Measurements from ENCODE around the gene COL11A2.

Gene COL11A2

DNA sequence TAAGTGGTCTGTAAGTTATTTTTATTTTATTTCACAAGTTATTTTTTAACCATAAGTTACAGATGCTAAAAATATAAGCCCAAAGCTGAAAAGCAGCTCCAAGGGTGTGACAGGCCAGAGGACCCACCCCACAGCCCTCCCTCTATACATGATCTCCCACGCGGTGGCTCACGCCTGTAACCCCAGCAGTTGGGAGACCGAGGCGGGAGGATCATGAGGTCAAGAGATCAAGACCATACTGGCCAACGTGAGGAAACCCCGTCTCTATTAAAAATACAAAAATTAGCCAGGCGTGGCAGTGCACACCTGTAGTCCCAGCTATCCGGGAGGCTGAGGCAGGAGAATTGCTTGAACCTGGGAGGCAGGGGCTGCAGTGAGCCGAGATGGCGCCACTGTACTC is 32.2 kb downstream of the COL11A2 start:
- Histone ChIP-seq H4K20me1 (ENCODE audit: low read depth, low read length) (no peaks in the 10 kb centered on the region), H3K9me2 (replicated peaks; ENCODE audit: insufficient read depth, low read length) (no peaks in the 10 kb centered on the region), H3K27me3 (ENCODE audit: low read length) (no peaks in the 10 kb centered on the region), H3K4me2 (ENCODE audit: low read depth, low read length, poor library complexity, severe bottlenecking) (no peak overlapping the region), H3K9ac (ENCODE audit: low read length) (no peak overlapping the region), H3K9me3 (ENCODE audit: insufficient read depth, low read length) (no peaks in the 10 kb centered on the region), H3K36me3 (ENCODE audit: low read length) (no peaks in the 10 kb centered on the region), H3K4me3 (ENCODE audit: insufficient read depth, low read length, poor library complexity, severe bottlenecking) (no peak overlapping the region), H2AFZ (ENCODE audit: low read depth, low read length, severe bottlenecking) (no peak overlapping the region), H3K79me2 (ENCODE audit: insufficient read depth, low read length) (no peaks in the 10 kb centered on the region), H3F3A (ENCODE audit: insufficient read depth) (no peaks in the 10 kb centered on the region), H3K27ac (ENCODE audit: low read depth, low read length) (no peak overlapping the region)
- TF ChIP-seq, protein P1, sequence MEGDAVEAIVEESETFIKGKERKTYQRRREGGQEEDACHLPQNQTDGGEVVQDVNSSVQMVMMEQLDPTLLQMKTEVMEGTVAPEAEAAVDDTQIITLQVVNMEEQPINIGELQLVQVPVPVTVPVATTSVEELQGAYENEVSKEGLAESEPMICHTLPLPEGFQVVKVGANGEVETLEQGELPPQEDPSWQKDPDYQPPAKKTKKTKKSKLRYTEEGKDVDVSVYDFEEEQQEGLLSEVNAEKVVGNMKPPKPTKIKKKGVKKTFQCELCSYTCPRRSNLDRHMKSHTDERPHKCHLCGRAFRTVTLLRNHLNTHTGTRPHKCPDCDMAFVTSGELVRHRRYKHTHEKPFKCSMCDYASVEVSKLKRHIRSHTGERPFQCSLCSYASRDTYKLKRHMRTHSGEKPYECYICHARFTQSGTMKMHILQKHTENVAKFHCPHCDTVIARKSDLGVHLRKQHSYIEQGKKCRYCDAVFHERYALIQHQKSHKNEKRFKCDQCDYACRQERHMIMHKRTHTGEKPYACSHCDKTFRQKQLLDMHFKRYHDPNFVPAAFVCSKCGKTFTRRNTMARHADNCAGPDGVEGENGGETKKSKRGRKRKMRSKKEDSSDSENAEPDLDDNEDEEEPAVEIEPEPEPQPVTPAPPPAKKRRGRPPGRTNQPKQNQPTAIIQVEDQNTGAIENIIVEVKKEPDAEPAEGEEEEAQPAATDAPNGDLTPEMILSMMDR (IDR thresholded peaks at IDR 0.05; ENCODE audit: insufficient read depth, low read length, poor library complexity, severe bottlenecking), result no peak
- no peak for TF ChIP-seq EZH2phosphoT487 (conservative IDR thresholded peaks at IDR 0.05; ENCODE audit: low read length)

DNA sequence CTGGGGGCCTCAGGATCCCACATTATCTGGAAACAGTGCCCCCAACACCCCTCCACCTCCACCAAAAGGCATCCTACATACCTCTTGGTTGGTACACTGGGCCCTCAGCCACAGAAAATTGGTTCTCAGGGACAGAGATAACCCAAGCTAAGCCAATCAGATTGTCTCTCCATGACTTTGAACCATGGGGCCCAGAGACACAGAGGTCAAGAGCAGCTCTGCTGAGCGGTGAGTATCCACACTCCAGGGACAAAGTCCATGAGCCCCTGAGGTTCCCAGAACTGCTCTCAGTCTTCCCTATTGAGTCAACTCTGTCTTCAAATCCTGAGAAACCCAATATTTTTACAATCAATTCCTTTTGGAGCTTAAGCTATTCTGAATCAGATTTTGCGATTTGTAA is 35.3 kb downstream of the COL11A2 start:
- Histone ChIP-seq H3F3A (ENCODE audit: insufficient read depth) (no peaks in the 10 kb centered on the region), H3K4me3 (ENCODE audit: insufficient read depth, low read length, poor library complexity, severe bottlenecking) (no peak overlapping the region), H3K9me3 (ENCODE audit: insufficient read depth, low read length) (no peaks in the 10 kb centered on the region), H4K20me1 (ENCODE audit: low read depth, low read length) (no peaks in the 10 kb centered on the region), H3K4me2 (ENCODE audit: low read depth, low read length, poor library complexity, severe bottlenecking) (no peak overlapping the region), H3K36me3 (ENCODE audit: low read length) (no peaks in the 10 kb centered on the region), H3K9ac (ENCODE audit: low read length) (no peak overlapping the region), H2AFZ (ENCODE audit: low read depth, low read length, severe bottlenecking) (no peak overlapping the region), H3K9me2 (replicated peaks; ENCODE audit: insufficient read depth, low read length) (no peaks in the 10 kb centered on the region), H3K79me2 (ENCODE audit: insufficient read depth, low read length) (no peaks in the 10 kb centered on the region), H3K27ac (ENCODE audit: low read depth, low read length) (no peak overlapping the region), H3K27me3 (ENCODE audit: low read length) (no peaks in the 10 kb centered on the region)
- no peak for TF ChIP-seq EZH2phosphoT487 (conservative IDR thresholded peaks at IDR 0.05; ENCODE audit: low read length)
- TF ChIP-seq, protein P1 (IDR thresholded peaks at IDR 0.05; ENCODE audit: insufficient read depth, low read length, poor library complexity, severe bottlenecking), result no peak

DNA sequence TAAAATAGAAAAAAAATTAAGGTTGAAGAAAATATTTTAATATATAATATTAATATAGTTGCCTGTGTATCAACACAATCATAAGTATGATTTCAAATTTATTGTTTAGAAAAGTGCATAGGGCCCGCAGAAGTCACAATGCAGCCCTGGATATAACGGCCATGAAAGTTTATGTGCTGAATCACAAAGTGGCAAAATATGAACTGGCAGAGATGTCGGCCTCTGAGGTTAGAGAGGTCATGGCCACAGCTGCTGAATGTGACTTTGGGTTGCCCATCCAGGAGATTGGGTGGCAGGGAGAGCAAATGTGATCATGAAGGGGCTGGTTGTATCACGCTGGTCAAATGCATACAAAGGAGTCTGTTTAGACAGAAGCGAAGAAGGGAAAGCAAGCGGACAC is 35.7 kb downstream of the COL11A2 start:
- TF ChIP-seq, protein P1 (IDR thresholded peaks at IDR 0.05; ENCODE audit: insufficient read depth, low read length, poor library complexity, severe bottlenecking), result no peak
- TF ChIP-seq EZH2phosphoT487 (conservative IDR thresholded peaks at IDR 0.05; ENCODE audit: low read length), result no peak
- Histone ChIP-seq H3K4me2 (ENCODE audit: low read depth, low read length, poor library complexity, severe bottlenecking) (no peak overlapping the region), H3K9me3 (ENCODE audit: insufficient read depth, low read length) (0 out of 2 replicates have a peak, but pooled peaks cover 1% of the 10 kb centered on the region)

More for the DNA sequence above, 35.7 kb downstream of the COL11A2 start:
- no peak overlapping the region for H3K9ac ChIP-seq (ENCODE audit: low read length)
- no peaks in the 10 kb centered on the region for H3K36me3 ChIP-seq (ENCODE audit: low read length)
- no peak overlapping the region for H3K27ac ChIP-seq (ENCODE audit: low read depth, low read length)
- no peaks in the 10 kb centered on the region for H3F3A ChIP-seq (ENCODE audit: insufficient read depth)
- H4K20me1 ChIP-seq (ENCODE audit: low read depth, low read length), result no peaks in the 10 kb centered on the region
- no peaks in the 10 kb centered on the region for H3K79me2 ChIP-seq (ENCODE audit: insufficient read depth, low read length)
- no peaks in the 10 kb centered on the region for H3K27me3 ChIP-seq (ENCODE audit: low read length)
- H2AFZ ChIP-seq (ENCODE audit: low read depth, low read length, severe bottlenecking), result no peak overlapping the region
- no peaks in the 10 kb centered on the region for H3K9me2 ChIP-seq (replicated peaks; ENCODE audit: insufficient read depth, low read length)
- H3K4me3 ChIP-seq (ENCODE audit: insufficient read depth, low read length, poor library complexity, severe bottlenecking), result no peak overlapping the region

All from SU-DHL-6 (cell line).